GM19372 (cell line): ENCODE measurements around the gene SGO2.
"Not testable (repeated sequence)": the region's sequence is repeated elsewhere in the genome, so short reads cannot be mapped to it uniquely, and the experiment has no call there.

Source experiments
- ATAC-seq: cut with Tn5 transposase; IDR thresholded peaks from one replicate; pipeline ENCODE4 v1.9.1; 2021; ENCODE audit warnings: mild to moderate bottlenecking, low read depth, moderate library complexity; ENCODE audit not compliant: unreplicated experiment

The SGO2 gene

DNA sequence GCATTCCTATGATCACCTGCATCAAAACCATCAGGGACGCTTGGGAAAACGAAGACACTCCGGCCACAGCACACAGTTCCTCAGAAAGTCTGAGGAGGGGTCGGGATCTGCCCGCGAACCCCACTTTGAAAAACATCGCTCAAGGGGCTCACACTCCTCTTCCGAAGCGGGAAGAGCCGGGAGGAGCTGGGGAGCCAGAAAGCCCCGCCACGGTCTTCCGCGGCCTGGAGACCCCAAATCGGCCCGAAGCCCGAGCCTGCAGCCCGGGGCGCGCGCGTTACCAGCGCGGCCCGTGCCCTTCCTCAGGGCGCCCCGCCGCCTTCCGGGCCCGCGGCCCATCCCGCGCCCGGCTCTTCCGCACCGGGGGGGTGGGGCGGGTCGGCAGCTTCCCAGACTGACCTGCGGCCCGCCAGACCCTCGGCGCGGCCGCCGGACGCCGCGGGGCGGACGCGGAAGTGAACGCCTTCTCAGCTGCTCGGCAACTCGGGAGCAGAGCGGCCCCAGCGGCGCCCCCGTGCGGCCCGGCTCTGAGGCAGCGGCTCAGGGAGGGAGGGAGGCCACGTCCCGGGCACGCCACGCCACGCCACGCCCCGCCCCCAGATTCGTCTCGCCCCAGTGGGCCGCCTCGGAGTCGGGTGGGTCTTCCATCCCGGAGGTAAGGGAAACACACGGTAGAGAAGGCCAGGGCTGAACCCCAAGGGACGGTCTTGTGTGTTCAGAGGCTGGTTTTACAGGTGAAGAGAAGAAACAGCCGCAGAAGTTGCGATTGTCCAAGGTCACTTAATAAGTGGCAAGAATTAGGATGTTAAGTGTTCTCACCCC, 16.2 kb upstream of the SGO2 start, which contains the start of gene KCTD18:
Gene KCTD18, minus strand, starts transcription at position 457 of the 822 bp plus-strand sequence. CDS start 3,052 bp downstream, outside the sequence.
- peak; percentile 98 for ATAC-seq

DNA sequence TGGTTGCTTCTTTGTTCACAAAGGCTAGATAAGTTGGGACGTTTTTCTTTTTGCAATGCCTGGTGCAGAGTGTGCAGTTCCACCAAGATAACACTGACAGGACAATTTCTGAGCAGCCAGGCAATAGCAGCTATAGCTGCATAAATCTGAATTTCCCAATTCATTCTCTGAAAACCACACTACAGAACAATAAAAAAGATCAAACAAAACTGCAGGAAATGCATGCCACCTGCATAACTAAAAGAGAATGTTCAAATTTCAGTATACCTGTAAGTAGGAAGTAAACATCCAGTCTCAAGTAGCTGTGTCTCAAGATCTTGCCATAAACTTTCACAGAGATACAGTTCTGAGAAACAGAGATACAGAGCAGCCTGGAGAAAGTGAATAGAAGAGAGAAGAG, 10.9 kb upstream of the SGO2 start:
- ATAC-seq = no peak

DNA sequence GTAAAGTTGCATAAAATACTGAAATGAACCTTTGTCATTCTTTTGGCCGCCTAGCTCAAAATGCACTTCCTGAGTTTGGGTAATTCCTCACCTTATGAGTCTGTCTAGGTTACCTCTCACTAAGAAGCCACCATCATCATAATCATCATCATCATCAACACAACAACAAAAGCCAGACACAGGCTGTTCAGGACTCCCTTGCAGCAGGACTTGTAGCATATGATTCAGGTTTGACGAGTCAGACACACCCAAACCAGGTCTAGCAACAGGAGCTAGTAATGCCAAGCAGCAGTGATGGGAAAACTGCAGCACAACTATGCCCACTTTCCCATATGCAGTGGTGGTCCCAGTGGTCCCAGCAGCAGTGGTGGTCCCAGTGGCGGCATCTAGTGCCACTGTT, 2.8 kb upstream of the SGO2 start:
- no peak for ATAC-seq

DNA sequence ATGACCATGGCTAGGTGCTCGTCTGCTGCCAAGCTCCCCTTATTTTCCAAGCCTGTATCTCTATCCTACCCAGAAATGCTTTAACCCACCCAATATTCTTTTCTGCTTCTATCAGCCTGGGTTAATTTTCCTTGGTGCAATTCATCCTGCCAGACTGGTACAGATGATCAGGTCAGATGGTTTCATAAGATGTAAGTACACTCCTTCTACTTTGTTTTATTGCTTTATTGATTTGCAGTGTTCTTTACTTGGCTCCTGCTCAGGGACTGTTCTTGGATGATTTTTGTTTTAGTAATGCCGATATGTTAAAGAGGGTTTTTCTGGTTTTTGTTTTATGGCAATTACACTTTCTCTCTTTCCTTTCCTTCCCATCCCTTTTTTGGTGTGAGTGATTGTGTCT, 2.4 kb upstream of the SGO2 start:
- no peak for ATAC-seq

DNA sequence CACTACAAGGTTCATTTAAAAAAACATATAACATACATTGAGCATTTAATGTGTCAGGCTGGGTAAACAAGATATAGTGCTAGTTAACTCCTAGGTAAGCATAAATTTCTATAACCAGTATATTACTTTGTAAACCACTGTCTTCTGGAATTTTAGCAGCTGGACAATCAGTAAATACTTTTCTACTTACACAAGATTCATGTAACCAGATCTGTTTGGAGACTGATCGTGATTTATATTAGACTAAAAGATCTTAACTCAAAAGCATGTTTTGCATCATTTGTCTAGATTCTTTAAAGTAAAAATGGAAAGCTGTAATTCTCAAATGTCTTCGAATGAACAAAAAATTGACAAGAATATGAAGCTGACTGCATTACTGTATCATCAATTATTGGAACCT, 941 bp upstream of the SGO2 start:
- no peak for ATAC-seq

DNA sequence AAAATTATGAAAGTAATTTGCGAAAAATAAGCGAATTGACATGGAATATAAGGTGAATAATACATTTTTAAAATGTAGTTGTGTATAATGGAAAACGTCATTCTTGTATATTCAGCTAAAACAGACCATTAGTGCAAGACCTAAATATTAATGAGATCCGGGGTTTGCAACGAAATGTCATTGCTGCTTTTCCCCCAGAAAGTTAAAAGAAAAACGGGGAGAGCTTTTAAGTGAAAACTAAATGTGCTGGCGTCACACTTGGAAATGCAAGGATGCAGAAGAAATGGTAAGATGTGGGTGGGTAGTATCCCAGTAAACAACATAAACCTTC, 491 bp upstream of the SGO2 start:
- no peak for ATAC-seq

DNA sequence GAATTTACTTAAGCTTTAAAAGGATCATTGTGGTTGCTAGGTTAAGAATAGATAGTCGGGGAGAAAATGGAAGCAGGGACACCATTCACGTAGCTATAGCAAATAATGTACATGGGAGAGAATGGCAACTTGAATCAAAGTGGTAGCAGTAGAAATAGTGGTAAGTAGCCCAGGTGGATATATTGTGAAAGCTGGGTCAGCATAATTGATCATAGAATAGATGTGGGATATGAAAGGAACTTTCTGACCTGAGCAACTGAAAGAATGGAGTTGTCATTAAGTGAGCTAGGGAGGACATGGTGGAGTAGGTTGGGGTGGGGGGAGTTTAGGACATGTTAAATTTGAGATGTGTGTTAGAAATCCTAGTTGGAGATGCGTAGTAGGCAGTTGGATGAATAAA, 2.2 kb downstream of the SGO2 start:
- no peak for ATAC-seq

DNA sequence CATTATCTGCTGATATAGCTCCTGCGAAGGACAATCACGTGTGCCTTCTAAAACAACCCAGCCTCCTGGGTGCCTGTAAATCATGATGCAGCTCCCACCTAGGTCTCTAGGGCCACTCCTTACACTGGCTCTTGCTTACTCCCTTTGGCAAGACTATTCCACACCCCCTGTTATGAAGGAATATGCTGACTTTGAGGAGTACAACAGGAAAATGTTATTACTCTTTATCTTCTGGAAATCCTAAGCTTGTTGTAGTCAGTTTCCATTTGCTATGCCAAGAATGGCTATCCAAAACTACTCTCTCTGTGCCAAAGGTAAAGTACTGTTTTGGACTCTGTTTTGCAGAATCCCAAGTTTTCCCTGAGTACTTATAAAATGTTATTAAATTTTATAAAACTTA, 7.7 kb downstream of the SGO2 start:
- ATAC-seq = no peak

DNA sequence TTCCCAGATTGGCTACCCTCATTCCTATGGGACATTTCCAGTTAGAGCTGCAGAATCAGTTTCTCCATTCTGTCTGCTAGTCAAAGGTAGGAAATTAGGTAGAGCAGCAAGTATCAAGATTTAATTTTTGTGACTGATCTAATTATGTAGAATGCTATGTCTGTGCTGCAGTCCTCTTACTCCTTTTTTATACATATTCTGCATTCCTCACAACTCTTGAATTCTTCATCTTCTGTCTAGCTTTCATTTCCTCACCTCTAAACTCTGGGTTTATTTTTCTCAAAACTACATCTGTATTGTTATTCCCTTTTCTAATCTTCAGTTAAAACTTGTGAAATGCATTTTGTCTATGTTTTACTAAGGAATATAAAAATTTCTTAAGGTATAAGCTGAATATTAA, 8.6 kb downstream of the SGO2 start:
- ATAC-seq = no peak

DNA sequence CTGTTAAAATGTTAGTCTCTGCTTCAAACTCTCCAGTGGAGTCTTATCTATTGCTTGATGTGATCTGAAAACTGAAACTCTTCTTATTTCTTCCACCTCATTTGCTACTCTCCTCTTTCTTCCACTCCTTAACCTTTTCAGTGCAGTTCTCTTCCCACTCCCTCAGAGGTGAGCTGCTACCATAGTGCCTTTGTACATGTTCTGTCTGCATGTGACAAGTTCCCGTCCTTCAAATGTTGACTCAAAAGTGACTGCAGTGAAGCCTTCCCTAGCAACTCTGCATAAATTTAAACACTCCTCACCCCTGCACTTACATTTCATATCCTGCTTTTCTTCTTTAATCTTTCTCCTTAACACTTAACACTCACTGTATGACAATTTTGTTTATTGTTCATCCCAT, 12.1 kb downstream of the SGO2 start:
- ATAC-seq = no peak

DNA sequence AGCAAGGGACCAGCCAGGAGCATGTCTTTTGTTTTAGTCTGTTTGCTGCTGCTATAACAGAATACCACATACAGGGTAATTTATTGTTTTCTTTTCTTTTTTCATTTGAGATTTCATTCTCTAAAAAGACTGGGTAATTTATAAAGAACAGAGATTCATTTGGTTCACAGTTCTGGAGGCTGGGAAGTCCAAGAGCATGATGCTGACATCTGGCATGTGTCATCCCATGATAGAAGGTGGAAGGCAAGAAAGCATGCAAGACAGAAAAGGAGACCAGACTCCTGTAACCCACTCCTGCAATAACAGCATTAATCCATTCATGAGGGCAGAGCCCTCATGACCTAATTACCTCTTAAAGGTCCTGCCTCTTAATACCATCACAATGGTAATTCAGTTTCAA, 14.8 kb downstream of the SGO2 start:
- no peak for ATAC-seq

DNA sequence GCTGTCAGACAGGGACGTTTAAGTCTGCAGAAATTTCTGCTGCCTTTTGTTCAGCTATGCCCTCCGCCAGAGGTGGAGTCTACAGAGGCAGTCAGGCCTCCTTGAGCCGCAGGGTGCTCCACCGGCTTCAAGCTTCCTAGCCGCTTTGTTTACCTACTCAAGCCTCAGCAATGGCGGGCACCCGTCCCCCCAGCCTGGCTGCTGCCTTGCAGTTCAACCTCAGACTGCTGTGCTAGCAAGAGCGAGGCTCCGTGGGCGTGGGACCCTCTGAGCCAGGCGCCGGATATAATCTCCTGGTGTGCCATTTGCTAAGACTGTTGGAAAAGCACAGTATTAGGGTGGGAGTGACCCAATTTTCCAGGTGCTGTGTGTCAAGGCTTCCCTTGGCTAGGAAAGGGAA, 40.6 kb downstream of the SGO2 start:
- ATAC-seq = not testable (repeated sequence)

DNA sequence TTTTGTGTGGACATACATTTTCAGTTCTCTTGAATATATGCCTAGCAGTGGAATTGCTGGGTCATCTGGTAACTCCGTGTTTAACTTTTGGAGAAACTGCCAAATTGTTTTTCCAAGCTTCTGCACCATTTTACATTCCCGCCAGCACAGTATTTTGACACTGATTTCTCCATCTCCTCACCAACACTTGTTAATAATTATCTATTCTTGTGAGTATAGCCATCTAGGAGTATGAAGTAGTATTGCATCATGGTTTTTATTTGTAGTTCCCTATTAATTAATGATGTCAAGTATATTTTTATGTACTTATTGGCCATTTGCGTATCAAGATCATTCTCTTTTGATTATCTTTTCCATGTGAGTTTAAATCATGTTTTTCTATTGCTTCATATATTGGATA, 41.9 kb downstream of the SGO2 start:
- ATAC-seq = no peak

DNA sequence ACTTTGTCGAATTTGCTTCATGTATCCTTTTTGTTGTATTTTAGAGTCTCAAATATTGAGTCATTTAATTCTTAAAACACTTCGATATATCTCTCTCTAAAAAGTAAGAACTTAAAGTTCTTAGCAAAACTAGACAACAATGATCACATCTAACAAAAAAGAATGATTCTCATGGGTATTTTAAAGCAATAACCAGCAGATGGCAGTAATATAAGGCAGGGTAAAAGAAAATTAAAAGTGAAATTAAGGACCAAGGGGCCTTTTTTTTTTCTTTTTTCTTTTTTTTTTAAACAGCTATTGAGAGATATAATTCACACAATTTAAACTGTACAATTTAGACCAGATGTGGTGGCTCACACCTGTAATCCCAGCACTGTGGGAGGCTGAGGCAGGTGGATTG, 50.0 kb downstream of the SGO2 start:
- no peak for ATAC-seq

DNA sequence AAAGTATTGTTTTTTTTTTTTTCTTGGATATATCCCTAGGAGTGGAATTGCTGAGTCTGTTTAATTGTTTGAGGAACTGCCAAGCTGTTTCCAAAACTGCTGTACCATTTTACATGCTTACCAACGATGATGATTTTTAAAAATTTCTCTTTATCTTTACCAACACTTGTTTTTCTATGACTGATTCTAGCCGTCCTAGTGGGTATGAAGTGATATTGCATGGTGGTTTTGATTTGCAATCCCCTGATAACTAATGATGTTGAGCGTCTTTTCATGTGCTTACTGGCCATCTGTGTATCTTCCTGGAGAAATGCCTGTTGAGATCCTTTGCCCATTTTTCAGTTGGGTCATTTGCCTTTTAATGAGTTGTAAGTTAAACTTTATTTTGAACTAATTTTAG, 51.0 kb downstream of the SGO2 start:
- ATAC-seq = no peak

DNA sequence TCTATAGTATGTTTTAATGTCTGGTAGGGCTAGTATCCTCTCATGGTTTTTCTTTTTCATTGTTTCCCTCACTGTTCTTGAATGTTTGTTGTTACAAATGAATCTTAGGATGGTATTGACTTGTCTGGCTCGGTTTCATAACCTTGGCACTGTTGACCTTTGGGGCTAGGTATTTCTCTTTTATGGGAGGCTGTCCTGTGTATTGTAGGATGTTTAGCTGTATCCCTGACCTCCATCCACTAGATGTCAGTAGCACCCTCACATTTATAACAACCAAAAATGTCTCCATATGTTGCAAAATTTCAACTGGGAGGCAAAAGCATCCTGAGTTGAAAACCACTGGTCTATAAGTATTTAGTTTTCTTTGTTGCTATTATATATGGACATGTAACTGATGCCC, 52.8 kb downstream of the SGO2 start:
- ATAC-seq = no peak

DNA sequence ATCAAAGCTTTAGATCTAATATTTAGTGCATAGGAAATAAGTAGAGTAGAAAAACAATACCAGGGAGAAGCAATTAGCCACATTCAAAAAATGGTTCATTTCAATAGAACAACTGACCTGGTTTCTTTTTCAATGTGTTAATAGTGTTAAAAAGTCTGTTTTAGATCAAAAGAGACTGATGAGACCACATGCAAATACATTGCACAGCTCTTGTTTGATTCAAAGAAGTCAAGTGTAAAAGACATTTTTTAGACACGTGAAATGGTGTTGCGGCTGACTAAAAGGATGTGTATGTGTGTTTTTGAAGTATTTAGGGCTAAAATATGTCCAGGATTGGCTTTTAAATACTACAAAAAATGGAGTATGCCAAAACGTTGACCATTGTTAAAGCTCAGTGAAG, 58.6 kb downstream of the SGO2 start:
- no peak for ATAC-seq

DNA sequence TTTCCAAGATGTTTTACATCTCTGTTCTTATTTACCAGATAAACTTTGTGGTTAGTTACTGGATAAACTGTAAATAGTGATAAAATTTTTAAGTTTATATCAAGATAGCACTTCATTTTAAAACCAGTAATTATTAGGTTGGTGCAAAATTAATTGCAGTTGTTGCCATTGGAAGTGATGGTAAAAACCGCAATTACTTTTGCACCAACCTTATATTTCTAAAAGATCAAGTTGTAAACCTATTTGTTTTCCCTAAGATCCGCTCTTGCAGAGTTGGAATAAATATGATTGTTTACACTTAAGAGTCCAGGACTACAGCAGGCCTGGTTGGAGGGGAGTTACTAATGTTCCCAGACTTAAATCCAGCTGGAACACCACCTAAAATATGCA, 59.3 kb downstream of the SGO2 start:
- no peak for ATAC-seq

DNA sequence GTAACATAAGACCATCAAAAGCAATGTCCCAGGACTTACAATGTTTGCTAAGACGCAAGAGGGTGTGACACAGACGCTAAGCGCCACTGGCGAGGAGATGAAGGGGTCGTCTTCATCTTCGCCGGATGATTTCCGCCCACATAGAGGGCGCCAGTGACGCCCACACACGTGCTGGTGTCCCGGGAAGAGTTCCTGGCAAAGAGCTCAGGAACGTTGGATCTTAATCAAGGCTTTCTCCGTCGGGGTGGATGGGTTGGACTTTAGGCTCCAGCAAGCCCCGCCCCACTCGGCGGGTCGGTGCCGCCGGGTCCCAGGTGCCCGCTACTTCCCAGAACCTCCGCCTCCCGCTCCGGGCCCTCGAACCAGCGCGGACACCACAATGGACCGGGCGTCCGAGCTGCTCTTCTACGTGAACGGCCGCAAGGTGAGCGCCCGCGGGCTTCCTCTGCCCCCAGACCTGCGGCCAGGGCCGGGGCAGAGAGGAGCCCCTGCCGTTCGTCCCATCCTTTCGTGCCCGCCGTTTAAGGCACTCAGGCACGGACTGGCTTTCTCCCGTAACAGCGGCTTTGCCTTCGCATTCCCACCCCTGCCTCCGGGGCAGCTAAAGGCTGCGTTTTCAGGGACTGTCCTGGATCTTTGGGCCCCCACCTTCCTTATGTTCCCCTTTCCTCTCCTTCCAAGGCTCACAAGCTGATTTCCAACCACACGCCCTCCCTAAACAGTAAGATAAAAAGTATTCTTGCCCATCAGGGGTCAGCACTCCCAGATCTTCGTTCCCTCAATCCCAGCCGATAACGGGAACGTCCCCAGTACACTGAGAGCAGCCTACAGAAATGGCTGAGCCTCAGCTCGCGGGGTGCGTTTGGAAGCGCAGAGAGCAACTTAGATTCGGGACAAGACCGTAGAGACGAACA, 60.0 kb downstream of the SGO2 start, which contains the start of gene AOX1:
Gene AOX1, plus strand, starts transcription at position 285 of the 914 bp plus-strand sequence. Its CDS starts 95 bp downstream, at position 380.
- no peak for ATAC-seq

DNA sequence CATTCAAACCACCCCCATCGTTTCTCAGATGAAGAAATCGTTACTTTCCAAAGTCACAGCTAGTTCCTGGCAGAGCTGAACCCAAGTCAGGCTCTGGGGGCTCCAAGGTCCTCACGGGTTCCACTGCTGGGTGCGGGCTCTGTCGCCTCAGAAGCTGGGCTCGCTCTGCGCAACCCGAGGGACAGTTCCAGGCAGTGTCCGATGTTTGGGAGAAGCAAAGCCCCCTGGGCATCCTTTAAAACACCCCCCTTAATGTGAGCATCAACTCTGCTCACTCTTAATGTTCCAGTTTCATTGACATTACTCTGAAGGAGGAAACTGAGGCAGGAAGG, 60.6 kb downstream of the SGO2 start:
- no peak for ATAC-seq

DNA sequence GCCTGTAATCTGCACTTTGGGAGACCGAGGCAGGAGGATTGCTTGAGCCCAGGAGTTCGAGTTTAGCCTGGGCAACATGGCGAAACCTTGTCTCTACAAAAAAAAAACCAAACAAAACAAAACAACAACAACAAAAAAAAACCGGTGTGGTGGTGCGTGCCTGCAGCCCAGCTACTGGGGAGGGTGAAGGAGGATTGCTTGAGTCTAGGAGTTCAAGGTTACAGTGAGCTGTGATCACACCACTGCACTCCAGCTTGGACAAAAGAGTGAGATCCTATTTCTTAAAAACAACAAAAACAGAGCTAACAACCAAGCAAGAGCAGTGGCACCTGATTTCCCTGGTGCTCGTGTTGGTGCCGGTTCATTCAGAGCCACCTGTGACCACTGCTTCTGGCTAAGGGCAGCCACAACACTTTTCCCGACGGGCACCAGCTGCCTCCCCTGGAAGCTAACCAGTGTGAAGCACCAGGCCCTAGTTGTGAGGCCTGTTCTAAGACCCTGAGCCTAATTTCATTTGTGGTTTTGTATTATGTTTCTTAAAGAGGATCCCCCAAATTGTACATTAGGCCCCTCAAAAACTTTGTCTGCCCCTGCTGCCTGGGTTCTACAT, 61.1 kb downstream of the SGO2 start:
- no peak for ATAC-seq
